B cell (primary cell): Measurements from ENCODE around the gene ANTXR2.

Experiments
- CTCF ChIP-seq: fragments of 200-600 bp; IDR thresholded peaks from one replicate; pipeline ENCODE4 v1.8.0; 2022; ENCODE audit warnings: antibody characterized with exemption, mild to moderate bottlenecking
- EZH2 ChIP-seq: IDR thresholded peaks from 2 replicates; pipeline ENCODE4 v1.6.1; 2012; ENCODE audit warnings: borderline replicate concordance, low read depth, mild to moderate bottlenecking, moderate library complexity, low read length; ENCODE audit not compliant: insufficient read depth, poor library complexity, severe bottlenecking

GRCh38 chr4:80093563-80093962, 20.5 kb upstream of the ANTXR2 start:
- no peak for TF ChIP-seq CTCF
- no peak for TF ChIP-seq EZH2
